ENCODE results near the gene BMERB1.

DNA sequence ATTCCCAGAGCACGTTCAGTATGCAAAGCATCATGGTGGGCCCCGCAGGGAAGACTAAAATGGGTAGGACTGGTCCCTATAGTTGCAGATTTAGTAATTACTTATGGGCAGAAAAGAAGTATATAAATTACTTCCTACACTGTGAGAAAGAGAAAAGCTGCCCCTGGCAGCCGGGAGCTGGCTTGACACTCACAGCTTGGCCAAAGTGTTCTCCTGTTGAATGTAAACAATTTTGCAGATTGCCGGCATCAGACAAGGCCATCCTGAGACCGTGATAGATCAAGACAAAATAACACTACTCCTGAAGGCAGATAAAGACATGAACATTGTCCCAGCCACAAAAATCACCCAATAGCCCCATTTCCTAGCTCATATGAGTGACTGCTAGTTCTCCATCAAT, 110.0 kb downstream of the BMERB1 start:
- TF ChIP-seq, protein P1, sequence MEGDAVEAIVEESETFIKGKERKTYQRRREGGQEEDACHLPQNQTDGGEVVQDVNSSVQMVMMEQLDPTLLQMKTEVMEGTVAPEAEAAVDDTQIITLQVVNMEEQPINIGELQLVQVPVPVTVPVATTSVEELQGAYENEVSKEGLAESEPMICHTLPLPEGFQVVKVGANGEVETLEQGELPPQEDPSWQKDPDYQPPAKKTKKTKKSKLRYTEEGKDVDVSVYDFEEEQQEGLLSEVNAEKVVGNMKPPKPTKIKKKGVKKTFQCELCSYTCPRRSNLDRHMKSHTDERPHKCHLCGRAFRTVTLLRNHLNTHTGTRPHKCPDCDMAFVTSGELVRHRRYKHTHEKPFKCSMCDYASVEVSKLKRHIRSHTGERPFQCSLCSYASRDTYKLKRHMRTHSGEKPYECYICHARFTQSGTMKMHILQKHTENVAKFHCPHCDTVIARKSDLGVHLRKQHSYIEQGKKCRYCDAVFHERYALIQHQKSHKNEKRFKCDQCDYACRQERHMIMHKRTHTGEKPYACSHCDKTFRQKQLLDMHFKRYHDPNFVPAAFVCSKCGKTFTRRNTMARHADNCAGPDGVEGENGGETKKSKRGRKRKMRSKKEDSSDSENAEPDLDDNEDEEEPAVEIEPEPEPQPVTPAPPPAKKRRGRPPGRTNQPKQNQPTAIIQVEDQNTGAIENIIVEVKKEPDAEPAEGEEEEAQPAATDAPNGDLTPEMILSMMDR (IDR thresholded peaks at IDR 0.05) = no peak
- no peak for TF ChIP-seq POLR2A (IDR thresholded peaks at IDR 0.05)
